ENCODE data around the gene ANLN.
"Not testable (repeated sequence)": the region's sequence is repeated elsewhere in the genome, so short reads cannot be mapped to it uniquely, and the experiment has no call there.

Gene ANLN

DNA sequence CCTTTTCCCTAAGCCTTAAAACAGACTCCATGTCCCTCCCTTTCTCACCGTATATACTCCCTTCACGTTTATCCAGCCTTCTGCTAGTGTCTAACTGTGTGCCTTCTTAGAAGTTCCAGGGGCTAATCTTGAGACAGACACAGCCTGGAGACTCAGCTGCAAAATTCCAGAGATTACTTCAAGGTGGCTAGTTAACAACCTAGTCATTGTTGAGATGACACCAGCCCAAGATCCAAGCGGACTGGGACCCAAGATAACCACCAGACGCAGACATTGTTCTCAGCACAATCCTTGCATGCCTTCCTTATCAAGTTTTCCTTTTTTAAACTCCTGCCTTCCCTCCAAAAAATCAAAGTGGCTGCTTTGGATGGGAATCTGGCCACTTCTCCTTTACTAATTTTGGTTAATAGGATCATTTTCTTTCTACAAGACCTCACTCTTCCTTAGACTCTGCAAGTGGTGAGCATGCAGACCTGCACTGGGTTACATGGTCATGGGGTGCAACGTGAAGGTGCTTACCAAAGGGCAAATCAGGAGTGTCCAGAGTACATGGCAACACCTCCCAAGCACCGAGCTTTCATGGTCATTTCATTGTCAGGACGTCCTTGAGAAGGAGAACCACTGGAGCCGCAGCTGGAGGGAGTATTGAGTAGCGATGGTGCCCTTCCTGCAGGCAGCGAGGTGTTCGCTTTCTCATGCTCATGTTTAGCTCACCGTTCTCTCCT lies 69.7 kb downstream of the ANLN start:
- Histone ChIP-seq H3K27me3 (no peaks in the 10 kb centered on the region), H3K36me3 (no peaks in the 10 kb centered on the region), H3K4me1 (no peaks in the 10 kb centered on the region), H3K27ac (no peak overlapping the region), H3K4me3 (no peak overlapping the region), H3K9me3 (no peaks in the 10 kb centered on the region)
- intact Hi-C loops (cut with DNase I; ENCODE audit: low total_unique reads) = no loop called here
- TF ChIP-seq, protein P1, sequence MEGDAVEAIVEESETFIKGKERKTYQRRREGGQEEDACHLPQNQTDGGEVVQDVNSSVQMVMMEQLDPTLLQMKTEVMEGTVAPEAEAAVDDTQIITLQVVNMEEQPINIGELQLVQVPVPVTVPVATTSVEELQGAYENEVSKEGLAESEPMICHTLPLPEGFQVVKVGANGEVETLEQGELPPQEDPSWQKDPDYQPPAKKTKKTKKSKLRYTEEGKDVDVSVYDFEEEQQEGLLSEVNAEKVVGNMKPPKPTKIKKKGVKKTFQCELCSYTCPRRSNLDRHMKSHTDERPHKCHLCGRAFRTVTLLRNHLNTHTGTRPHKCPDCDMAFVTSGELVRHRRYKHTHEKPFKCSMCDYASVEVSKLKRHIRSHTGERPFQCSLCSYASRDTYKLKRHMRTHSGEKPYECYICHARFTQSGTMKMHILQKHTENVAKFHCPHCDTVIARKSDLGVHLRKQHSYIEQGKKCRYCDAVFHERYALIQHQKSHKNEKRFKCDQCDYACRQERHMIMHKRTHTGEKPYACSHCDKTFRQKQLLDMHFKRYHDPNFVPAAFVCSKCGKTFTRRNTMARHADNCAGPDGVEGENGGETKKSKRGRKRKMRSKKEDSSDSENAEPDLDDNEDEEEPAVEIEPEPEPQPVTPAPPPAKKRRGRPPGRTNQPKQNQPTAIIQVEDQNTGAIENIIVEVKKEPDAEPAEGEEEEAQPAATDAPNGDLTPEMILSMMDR (IDR thresholded peaks at IDR 0.05) = no peak
- no peak for DNase-seq

DNA sequence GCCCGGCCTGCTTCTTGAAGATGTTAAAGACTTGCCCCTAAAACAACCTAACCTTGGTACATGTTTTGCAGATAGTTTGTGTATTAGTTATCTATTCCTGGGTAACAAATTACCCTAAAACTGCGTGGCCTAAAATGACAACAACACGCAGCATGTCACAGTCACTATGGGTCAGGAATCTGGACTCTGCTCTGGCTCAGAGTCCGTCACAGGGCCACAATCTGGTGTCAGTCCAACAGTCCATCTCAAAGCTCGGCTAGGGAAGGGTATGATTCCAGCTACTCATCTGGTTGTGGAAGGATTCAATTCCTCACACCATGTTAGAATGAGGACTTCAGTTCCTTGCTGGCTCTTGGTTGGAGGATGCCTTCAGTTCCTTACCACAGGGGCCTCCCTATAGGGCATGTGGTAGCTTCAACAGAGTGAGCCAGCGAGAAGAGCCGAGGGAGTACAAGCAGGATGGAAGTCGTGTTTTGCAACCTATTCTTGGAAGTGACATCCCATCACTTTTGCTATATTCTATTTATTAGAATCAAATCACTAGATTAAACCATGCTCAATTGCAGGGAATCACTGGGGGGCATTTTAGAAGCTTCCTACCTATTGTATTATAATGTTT lies 71.3 kb downstream of the ANLN start:
- no peaks in the 10 kb centered on the region for H3K9me3 ChIP-seq
- H3K36me3 ChIP-seq = no peaks in the 10 kb centered on the region
- H3K27ac ChIP-seq = no peak overlapping the region
- H3K27me3 ChIP-seq = no peaks in the 10 kb centered on the region
- H3K4me3 ChIP-seq = no peak overlapping the region
- TF ChIP-seq, protein P1 (IDR thresholded peaks at IDR 0.05) = no peak
- DNase-seq = no peak
- intact Hi-C loops (cut with DNase I; ENCODE audit: low total_unique reads) = no loop called here
- H3K4me1 ChIP-seq = no peaks in the 10 kb centered on the region

DNA sequence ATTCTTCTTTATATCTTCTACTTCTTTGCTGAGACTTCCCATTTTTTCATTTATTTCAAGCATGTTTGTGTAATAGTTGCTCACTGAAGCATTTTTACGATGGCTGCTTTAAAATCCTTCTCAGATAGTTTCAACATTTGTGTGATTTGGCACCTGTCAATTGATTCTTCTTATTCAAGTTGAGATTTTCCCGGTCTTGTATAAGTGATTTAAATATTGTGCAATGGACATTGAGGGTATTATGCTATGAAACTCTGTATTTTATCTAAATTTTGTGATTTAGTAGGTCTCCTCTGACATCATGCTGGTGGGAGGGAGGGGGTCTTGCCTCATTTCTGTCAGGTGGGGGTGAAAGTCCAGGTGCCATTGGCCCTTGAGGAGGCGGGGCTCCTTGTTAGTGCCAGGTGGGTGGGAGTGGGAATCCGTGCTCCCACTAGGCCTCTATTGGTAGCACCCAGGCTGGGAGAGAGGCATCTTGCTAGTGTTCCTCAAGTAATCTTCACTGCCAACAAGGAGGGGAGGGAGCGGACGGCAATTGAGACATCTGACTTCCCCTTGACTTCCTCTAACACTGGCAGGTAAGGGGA lies 73.0 kb downstream of the ANLN start:
- H3K4me1 ChIP-seq = no peaks in the 10 kb centered on the region
- no peaks in the 10 kb centered on the region for H3K27me3 ChIP-seq
- no peak for DNase-seq
- no peaks in the 10 kb centered on the region for H3K36me3 ChIP-seq
- H3K27ac ChIP-seq = no peak overlapping the region
- H3K4me3 ChIP-seq = no peak overlapping the region
- intact Hi-C loops (cut with DNase I; ENCODE audit: low total_unique reads) = no loop called here
- TF ChIP-seq, protein P1 (IDR thresholded peaks at IDR 0.05) = no peak
- H3K9me3 ChIP-seq = no peaks in the 10 kb centered on the region

DNA sequence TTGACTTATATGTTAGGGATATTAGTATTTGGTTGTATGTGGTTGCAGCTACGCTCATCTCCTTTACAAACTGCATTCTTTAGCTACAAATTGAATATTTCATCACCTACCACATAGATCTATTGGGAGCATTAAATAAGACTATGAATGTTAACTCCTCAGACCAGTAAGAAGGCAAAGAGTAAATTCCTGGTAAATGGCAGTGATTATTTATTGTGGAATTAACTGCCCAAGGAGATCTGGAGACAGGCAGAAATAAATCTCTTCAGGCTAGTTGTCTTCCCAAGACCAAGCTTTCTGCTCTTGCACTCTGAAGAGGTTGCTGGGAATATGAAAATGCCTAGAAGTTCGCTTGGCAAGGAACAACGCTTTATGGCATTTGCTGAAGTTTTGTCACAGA lies 74.6 kb downstream of the ANLN start:
- Histone ChIP-seq H3K36me3 (no peaks in the 10 kb centered on the region), H3K9me3 (no peaks in the 10 kb centered on the region), H3K4me1 (peaks cover 0 to 10% (median 3%) of the 10 kb centered on the region in 4 donors), H3K27ac (no peak overlapping the region), H3K27me3 (no peaks in the 10 kb centered on the region), H3K4me3 (no peak overlapping the region)
- TF ChIP-seq, protein P1 (IDR thresholded peaks at IDR 0.05) = no peak
- intact Hi-C loops (cut with DNase I; ENCODE audit: low total_unique reads) = no loop called here
- DNase-seq = no peak

DNA sequence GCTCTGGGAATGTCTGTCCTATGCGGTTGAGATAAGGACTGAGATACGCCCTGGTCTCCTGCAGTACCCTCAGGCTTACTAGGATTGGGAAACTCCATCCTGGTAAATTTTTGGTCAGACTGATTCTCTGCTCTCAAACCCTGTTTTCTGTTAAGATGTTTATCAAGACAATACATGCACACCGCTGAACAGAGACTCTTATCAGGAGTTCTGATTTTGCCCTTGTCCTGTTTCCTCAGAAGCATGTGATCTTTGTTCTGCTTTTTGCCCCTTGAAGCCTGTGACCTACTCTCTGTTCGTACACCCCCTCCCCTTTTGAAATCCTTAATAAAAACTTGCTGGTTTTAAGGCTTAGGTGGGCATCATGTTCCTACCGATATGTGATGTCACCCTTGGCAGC lies 76.3 kb downstream of the ANLN start:
- H3K4me3 ChIP-seq; H3K36me3 ChIP-seq; intact Hi-C loops (cut with DNase I; ENCODE audit: low total_unique reads); DNase-seq; H3K27me3 ChIP-seq; H3K27ac ChIP-seq; H3K9me3 ChIP-seq: not testable (repeated sequence)
- H3K4me1 ChIP-seq = peaks cover 0 to 19% (median 4%) of the 10 kb centered on the region in 4 donors
